NCI-H128 (cell line): Measurements from ENCODE around the gene RHOH.
"Not testable (repeated sequence)": the region's sequence is repeated elsewhere in the genome, so short reads cannot be mapped to it uniquely, and the experiment has no call there.

Source experiments
- DNase-seq: peaks from one replicate; lab custom pipeline; 2025; ENCODE audit not compliant: unreplicated experiment; lab: John Stamatoyannopoulos, UW

Gene RHOH

DNA sequence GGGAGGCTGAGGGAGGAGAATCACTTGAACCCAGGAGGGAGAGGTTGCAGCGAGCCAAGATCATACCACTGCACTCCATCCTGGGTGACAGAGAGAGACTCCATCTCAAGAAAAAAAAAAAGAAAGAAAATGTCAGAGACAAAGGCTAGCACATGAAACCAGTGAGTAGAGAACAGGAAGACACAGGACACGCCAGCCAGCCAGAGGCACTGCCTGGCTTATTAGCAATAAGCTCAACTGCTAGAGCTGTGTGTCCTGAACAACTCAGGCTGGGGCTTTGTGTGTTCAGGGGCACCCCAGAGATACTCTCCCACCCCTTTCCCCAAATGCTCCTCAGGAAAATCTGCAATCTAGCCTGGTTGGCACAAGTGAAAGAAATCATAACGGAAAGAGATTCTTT lies 60.0 kb downstream of the RHOH start:
- DNase-seq, result no peak

DNA sequence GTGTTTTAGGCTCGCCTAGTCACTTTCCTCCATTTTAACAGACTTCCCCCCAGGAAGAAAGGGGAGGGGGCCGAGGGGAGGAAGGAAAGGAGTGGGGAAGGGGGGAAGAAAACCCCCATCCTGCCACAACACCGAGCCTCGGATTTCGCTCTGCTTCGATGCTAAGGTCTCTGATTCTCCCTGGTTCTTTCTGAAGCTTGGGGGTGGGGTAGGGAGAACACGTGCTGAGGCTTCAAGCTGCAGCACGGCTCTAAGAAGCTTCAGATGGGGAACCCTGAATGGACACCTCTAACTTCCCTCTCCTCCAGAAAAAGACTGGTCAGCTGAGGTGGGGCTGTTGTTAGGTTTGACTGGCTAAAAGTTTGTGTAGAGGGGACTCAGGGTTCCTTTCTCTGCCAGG lies 61.8 kb downstream of the RHOH start:
- DNase-seq, result no peak

DNA sequence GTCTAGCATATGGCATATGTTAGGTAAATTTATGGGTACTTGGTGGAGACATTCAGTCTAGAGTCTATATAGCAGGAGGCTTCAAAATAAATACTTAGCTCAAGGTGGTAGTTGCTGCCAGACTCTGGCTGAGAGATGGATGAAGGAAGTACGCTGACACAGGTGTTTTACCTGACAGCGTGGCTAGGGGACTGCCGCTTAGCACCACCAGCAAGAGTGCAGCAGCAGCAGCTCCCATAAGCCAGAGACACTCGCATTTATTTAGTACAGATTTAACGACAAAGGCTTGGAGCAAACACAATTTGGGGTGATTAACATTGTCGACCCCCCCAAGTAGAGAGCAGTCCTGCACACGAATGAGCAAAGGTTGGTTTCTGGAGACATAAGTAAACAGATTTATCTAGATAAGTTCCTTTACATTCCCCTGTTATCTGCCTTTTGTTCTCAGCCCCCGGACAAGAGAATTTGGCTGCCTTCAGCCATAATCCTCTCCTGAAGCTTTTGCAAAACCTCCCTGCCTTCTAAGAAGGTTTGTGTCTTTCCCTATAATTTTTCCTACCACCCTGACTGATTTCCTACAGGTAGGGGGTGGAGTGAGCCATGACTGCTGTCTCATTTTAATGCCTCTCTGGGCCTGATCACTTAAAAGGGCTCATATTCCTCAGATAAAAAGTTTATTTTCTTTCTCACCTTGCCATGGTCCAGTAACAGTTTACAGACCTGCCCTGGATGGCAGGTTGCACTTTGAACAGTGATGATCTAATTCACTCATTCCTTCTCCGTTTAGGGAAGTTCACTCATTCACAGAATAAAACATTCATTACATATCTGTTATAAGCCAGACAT lies 64.6 kb downstream of the RHOH start:
- DNase-seq, result no peak

DNA sequence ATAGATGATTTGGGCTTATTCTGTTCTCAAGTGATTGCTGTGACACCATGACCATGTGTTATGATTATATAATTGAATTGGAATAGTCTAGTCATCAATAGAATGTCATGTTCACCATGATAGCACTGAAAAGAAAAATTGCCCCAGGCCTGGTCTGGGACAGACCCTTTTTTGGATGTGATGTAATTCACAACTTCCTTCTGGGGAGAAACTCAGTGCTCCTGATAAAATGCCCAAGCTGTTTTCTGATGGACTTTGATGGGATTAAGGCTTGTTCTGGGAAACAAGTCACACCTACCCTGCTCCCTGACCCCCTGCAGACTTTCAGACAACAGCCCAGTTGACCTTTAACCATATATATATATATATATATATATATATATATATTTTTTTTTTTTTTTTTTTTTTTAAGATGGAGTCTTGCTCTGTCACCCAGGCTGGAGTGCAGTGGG lies 65.3 kb downstream of the RHOH start:
- DNase-seq, result no peak

DNA sequence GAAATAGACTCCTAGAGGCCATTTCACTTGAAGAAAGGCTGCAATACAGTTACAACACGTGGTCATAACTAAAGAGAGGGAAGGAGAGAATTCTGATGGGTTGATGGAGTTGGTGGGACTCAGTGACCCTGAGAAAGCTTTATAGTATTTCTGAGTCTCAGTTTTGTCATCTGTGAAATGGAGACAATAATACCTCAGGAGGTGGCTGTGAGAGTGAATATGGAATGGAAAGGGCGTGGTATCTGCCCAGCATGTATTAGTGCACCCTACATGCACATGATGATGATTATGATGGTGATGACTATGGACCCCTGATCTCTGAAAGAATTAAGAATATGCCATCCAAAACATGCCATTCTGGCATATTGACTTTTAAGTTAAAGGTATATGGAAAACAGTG lies 66.0 kb downstream of the RHOH start:
- no peak for DNase-seq

DNA sequence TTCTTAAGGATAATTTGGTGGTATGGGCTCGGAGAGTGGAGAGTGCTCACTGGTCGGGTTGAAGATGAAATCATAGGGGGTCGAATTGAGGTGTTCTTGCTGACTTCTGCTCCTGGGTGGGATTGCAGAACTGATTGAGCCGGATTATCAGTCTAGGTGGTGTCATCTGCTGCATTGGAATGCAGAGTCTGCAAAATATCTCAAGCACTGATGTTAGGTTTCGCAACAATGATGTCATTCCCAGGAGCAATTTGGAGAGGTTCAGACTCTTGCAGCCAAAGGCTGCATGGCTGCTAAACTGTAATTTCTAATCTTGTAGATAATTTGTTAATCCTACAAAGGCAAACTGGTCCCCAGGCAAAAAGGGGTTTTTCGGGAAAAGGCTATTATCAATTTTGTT lies 67.7 kb downstream of the RHOH start:
- no peak for DNase-seq

DNA sequence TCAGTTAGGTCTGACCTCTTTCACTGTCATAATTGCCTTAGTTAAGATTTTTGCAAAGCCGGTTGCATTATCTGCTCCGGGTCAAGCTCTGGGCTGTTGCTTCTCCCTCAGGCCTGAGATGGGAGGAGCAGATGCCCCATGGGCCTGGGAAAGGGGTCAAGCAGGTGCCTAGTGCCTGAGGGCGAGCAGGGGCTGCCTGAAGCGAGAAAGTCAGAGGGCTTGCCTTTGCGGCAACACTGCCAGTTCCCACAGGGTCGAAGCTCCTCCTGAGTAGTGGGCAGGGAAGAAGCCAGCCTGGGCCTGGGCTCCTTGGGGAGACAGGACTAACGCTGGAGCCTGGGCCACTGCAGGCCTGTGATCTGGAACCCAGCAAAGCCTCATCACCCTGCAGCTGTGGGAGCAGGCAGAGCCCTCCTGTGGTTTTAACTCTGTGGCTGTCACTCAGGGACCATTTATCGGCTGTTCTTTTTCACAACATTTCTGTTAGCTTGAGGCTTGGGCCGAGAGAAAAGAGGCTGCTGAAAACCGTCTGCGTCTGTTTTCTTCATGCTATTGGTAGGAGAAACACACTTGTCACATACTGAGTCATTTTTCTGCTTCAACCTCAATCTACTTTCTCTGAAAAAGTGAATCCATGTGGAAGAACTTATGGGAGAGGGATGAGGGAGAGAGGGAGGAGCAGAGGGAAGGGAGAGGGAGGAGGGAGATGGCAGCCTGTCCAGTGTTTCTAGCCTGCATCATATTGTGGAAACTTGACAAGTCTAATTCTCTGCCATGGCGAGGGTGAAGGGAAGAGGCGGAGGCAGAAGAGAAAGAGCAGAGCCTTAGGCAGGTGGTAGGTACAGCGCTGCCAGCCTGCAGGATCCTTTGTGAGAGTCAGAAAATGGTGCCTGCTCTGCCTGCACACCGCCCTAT lies 68.4 kb downstream of the RHOH start:
- no peak for DNase-seq

DNA sequence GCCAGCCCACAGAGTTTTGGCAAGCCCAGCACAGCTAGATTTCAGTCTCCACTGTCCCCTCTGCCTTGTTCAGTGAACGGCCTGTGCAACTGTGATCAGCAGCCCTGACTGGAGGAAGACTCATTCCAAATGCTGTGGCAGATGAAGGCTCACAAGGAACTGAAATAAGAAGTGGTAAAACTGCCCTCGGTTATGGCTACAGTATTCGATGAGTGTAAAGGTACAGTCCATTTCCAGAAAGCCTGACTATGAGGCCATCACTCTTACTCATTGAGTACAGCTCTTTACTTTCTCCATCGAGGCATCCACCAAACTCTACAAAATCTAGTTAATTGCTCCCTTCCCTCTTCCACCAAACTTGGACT lies 69.1 kb downstream of the RHOH start:
- DNase-seq, result no peak

DNA sequence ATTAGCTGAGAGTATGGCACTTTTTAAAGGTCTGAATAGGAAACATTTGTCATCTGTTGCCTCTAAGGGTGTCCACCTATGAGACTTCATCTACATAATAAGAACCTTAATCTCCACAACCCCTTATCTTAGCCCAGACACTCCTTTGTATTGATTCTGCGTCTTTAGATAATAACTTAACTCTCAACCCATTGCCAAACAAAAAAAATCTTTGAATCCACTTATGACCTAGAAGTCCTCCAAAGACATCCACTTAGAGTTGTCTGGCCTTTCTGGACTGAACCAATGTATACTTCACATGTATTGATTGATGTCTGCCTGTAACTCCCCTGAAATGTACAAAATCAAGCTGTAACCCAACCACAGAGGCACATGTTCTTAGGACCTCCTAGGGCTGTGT lies 72.3 kb downstream of the RHOH start:
- no peak for DNase-seq

DNA sequence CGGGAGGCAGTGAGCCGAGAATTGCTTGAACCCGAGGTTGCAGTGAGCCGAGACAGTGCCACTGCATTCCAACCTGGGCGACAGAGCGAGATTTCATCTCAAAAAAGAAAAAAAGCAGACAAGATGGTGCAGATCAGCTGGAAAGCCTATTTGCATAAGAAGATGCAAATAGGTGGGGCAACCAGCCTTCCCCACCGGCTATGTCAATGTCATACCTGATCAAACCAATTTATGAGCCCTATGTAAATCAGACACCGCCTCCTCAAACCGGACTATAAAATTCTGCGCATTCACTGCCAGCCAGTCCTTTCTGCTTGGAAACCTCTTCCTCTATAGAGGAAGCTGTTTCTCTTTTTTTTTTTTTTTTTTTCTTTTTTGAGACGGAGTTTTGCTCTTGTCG lies 73.8 kb downstream of the RHOH start:
- DNase-seq, result no peak

DNA sequence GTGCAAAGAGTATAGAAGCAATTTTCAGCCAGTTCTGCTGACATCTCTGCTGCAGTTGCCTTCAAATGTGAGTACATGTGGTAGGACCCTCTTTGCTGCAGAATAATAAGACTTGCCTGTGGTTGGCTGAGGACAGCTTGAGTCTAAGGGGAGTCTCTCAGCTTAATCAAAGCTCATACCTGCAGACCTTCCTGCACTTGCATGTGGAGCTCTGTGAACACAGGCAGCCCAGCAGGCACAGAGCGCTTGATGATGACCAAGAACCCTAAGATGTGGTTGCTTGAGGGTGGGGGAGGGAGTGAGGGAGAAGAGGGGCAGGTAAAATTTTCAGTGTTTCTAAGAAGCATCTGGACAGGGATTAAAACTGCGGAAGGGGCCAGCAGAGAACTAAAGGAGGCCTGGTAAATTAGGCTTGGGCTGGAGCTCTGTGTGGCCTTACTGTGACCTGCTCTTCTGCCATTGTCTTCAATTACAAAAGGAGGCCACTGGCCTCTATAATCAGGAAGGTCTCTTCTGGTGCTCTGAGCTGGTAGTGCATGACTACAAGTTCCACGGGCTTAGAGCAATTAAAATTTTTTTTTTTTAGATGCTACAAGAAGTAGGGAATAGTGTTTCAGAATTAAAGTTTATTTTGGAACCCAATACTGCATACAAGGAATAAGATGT lies 78.4 kb downstream of the RHOH start:
- no peak for DNase-seq

DNA sequence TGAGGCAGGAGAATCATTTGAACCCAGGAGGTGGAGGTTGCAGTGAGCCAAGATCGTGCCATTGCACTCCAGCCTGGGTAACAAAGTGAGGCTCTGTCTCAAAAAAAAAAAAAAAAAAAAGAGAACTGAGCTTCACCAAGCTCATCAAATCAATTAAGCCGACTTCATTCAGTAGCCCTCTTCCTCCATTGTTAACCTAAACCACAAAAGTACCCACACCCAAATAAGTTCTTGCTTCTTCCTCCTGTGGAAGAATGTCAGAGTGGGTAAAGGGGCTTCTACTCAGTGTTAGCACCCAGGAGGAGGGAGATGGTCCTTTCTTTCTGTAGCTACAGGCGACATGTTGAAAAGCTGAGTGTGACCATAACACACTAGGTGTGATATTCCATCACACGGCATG lies 79.7 kb downstream of the RHOH start:
- no peak for DNase-seq

DNA sequence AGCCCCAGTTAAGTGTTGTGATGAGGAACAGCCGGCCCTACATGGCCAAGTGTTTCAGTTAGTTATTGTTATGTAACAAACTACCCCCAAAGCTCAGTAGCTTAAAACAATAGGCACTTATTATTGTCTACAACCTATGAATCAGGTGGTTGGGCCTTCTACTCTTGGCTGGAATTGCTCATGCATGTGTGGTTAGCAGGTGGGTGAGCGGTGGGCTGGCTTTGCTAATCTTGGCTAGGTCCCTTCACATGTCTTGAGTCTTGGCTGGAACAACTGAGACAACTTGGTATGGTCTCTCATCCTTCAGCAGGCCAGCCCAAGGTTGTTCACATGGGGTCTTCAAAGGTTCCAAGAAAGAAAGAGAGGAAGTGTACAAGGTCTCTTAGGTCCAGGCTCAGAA lies 83.8 kb downstream of the RHOH start:
- DNase-seq, result no peak

DNA sequence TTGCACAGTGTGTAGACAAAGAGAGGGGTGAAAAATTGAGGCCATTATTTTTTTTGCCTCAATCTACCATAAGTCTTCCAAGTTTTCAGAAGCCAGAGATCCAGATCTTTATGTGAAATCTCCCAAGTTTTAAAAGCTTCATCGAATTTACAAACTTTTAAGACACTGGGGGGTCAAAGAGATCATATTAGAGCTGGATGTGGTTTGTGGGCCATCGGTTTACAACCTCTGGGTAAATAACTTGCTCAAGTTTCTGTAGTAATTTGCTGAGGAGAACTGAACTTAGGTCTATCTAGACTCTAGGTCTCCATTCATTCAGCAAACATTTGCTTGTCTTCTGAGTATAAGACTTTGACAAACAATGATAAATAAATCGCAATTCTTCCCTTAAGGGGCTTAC lies 84.3 kb downstream of the RHOH start:
- no peak for DNase-seq

DNA sequence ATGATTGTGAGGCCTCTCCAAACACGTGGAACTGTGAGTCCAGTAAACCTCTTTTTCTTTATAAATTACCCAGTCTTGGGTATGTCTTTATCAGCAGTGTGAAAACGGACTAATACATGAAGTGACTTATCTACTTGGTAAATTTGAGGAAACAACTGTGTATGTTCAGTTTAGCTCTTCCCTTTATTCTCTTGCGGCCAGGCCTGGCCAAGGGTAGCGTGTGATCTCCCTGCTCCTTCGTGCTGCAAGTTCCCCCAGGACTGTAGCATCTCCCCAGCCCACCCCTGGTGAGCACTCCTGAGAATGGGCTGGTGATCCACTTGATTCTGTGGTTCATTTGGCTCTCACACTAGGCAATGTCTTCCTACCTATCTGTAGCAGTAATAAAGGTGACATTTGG lies 85.1 kb downstream of the RHOH start:
- DNase-seq, result no peak

DNA sequence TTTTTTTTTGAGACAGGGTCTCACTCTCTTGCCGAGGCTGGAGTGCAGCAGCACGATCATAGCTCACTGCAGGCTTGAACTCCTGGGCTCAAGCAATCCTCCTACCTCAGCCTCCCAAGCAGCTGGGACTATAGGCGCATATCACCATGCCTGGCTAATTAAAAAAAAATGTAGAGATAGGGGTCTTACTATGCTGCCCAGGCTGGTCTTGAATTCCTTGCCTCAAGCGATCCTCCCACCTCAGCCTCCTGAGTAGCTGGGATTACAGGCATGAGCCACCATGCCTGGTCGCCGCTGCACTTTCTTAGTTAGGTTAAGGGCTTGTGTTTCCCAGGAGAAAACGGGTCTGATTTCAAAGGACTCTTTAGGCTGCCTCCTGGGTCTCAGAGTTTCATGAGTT lies 86.0 kb downstream of the RHOH start:
- DNase-seq, result not testable (repeated sequence)

DNA sequence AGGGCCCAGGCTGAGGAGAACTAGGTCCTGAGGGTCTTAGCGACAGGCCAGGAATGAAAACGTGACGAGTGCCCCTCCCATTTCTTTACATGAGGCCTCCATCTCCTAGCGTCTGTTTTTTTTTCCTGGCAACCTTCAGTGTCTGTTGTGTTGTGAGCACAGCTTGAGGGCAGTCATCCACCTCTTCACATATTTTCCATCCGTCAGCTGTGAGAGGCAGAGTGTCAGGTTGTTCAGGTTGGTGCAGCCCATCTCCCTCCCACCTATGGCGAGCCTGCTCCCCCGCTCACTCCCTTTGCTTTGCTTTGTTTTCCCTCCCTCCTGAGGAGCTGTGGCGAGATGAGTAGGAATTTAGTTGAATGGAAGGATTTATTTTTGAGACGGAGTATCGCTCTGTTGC lies 86.6 kb downstream of the RHOH start:
- no peak for DNase-seq

DNA sequence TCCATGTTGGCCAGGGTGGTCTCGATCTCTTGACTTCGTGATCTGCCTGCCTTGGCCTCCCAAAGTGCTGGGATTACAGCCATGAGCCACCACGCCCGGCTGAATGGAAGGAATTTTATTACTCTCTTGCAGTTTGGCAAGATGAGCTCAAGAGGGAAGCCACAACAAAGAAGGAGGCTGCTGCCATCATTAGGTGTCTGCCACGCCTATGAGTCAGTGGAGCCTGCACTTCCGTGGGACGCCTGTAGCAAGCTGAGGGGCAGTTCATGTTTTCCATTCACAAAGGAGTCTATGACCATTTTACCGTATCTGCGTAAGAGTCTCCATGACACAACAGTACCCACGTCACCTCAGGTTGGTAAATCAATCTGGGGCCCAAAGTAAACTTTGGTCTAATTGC lies 87.1 kb downstream of the RHOH start:
- no peak for DNase-seq

DNA sequence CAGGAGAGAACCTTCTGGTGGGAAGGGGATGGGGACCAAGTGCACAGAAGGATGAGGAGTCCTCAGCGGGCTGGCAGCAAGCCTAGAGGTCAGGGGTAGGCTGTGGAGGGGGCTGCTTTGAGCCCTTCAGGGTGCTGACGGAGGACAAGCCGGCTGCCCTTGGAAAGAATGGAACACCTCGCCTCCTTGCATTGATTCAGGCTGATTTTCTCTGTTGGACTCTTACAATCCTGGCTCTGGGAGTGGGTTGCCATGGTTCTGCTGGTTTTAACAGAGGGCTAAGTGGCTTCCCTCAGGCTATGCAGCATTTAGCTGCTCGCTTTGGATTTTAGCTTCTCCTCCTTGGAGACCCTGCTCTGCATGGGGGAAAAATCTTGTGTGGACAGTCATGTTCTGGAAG lies 88.9 kb downstream of the RHOH start:
- DNase-seq, result no peak

DNA sequence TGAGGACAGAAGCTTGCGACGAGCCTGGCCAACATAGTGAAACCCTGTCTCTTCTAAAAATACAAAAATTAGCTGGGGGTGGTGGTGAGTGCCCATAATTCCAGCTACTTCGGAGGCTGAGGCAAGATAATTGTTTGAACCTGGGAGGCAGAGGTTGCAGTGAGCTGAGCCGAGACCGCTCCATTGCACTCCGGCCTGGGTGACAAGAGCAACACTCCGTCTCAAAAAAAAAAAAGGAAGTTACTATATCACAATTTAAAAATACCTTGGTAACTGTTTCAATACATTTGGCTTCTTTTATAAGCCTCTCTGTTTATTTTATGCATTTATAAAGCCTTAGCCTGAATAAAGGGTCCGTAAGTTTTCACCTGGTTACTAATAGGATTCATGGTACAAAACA lies 91.7 kb downstream of the RHOH start:
- DNase-seq, result no peak

DNA sequence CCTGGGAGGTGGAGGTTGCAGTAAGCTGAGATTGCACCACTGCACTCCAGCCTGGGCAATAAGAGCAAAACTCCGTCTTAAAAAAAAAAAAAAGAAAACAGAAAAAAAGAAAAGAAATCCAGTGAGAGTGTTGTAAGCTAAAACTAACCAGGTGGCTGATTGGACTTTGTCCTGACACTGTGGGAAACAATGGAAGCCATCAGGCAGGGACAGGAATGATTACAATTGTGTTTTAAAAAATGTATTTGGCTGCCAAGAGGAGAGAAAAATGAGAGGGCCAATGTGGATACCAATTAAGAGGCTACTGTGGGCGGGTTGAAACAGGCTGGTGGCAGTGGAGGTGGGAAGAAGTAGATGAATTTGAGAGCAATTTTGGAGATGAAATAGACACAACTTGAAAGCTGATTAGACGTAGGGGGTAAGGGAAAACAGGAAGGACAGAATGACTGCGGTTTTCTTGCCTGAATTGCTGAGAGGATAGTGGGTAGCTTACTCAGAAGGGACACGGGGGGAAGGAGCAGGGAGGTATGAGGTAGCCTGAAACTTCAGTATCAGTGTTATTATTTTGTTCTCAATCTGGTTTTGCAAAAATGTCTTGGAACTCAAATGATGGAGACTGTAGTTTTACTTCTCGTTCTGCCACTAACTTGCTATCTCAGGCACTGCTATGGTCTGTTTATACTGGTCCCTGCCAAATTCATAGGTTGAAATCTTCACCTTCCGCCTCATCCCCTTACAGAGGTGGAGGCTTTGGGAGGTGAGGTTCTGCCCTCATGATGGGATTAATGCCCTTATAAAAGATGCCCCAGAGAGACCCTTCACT lies 92.7 kb downstream of the RHOH start:
- no peak for DNase-seq
